IPS-15b (cell line): ENCODE data around the gene FOXD3.

ENCODE experiments used
- H3K27me3 ChIP-seq: one replicate; pipeline ENCODE4 v1.6.1; 2013; ENCODE audit warnings: low read length; ENCODE audit not compliant: control insufficient read depth, insufficient read depth
- H3K36me3 ChIP-seq: one replicate; pipeline ENCODE4 v1.6.1; 2013; ENCODE audit warnings: low read length; ENCODE audit not compliant: control insufficient read depth, insufficient read depth
- H3K4me1 ChIP-seq: one replicate; pipeline ENCODE4 v1.6.1; 2013; ENCODE audit warnings: mild to moderate bottlenecking, low read length; ENCODE audit not compliant: control insufficient read depth, insufficient read depth
- H3K4me3 ChIP-seq: one replicate; pipeline ENCODE4 v1.5.1; 2013; ENCODE audit warnings: low read depth, low read length
- H3K9ac ChIP-seq: one replicate; pipeline ENCODE4 v1.6.1; 2013; ENCODE audit warnings: low read depth, mild to moderate bottlenecking, low read length
- H3K9me3 ChIP-seq: one replicate; pipeline ENCODE4 v1.6.1; 2013; ENCODE audit warnings: mild to moderate bottlenecking, low read length; ENCODE audit not compliant: control insufficient read depth, insufficient read depth

Gene FOXD3

DNA sequence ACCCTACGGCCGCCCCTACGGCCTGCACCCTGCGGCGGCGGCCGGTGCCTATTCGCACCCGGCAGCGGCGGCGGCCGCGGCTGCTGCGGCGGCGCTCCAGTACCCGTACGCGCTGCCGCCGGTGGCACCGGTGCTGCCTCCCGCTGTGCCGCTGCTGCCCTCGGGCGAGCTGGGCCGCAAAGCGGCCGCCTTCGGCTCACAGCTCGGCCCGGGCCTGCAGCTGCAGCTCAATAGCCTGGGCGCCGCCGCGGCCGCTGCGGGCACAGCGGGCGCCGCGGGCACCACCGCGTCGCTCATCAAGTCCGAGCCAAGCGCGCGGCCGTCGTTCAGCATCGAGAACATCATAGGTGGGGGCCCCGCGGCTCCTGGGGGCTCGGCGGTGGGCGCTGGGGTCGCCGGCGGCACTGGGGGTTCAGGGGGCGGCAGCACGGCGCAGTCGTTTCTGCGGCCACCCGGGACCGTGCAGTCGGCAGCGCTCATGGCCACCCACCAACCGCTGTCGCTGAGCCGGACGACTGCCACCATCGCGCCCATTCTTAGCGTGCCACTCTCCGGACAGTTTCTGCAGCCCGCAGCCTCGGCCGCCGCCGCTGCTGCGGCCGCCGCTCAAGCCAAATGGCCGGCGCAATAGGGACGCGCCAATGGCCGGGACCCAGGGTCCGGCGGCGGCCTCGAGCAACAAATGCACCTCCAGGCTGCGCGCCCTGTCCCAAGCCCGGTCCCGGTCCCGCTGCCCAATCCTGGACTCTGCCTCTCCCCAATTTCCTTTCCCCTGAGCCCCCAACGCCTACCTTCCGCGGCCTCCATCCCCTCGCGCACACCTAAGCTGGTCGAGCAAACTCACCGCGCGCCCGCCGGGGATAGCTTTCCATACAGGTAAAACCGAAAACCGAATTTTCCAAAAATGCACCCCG lies 1.8 kb downstream of the FOXD3 start:
- Histone ChIP-seq H3K9me3 (no peaks in the 10 kb centered on the region), H3K4me1 (peaks cover 20% of the 10 kb centered on the region), H3K27me3 (peaks cover 73% of the 10 kb centered on the region), H3K9ac (no peak overlapping the region), H3K4me3 (peak overlapping the region; percentile 76), H3K36me3 (no peaks in the 10 kb centered on the region)

DNA sequence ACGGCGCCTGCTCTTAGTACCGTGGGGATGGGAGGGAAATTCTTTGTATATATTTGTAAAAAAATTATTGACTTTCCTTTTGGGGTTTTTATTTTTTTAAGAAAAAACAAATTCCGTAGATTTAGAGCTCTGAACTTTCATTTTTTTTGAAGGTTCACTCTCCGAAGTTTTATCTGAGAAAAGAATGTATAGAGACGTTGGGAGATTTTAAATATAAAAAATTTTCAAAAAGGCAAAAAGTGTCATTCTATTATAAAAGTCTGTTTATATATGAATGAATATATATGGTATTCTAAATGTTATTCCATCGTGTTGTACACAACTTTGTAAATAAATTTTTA lies 2.4 kb downstream of the FOXD3 start:
- no peaks in the 10 kb centered on the region for H3K9me3 ChIP-seq
- H3K36me3 ChIP-seq = no peaks in the 10 kb centered on the region
- H3K27me3 ChIP-seq = peaks cover 73% of the 10 kb centered on the region
- peaks cover 18% of the 10 kb centered on the region for H3K4me1 ChIP-seq
- no peak overlapping the region for H3K9ac ChIP-seq
- peak overlapping the region; percentile 76 for H3K4me3 ChIP-seq

DNA sequence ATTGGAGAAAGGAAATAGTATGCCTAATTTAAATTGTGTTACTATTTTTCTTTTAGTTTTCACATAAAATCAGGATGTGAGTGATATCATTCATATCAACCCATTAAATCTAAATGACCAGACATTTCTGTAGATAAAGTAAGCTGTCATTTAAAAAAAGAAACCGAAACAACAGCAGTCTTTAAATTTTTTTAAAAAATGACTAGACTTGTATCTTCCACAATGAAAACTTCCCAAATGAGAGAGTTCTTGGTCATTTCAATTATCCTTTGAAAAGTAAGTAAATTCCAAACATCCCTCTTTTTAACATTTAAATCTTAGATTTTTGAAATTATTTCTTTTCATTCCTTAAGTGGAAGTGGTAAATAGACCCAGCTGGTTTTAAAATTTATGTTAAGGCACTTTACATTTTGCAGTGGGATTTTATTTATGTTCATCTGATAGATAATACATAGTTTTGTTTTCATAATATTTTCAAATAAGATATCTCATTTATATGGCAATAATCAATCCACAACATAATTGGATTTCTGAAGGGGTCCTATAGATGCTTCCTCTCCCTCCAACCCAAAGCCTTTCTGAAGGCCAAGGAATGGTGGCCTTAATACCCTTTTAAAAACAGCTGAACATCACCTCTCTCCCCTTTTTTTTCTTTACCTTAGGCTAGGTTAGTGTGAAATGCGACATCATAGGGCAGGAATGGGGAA lies 3.1 kb downstream of the FOXD3 start:
- Histone ChIP-seq H3K27me3 (peaks cover 73% of the 10 kb centered on the region), H3K9me3 (no peaks in the 10 kb centered on the region), H3K4me3 (peak overlapping the region; percentile 45), H3K9ac (no peak overlapping the region), H3K36me3 (no peaks in the 10 kb centered on the region), H3K4me1 (peaks cover 18% of the 10 kb centered on the region)

DNA sequence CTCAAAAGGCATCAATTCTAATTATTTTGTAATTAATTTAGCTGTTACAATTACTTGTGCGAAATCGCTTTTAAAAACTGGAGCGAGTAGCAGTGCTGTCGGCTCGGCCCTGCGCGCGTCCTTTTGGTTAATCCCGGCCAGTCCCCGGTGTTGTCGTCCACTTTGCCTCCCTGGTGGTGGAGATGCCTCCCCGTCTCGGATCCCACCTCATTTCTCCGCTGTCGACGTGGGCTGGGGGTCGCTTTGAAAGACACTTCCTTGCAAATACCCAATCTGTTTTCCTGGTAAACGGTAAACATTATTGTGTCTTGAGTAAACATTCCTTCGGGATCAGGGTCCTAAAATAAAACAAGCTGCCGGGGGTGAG lies 3.7 kb downstream of the FOXD3 start:
- H3K27me3 ChIP-seq = peaks cover 73% of the 10 kb centered on the region
- H3K4me1 ChIP-seq = peaks cover 18% of the 10 kb centered on the region
- H3K9me3 ChIP-seq = no peaks in the 10 kb centered on the region
- peak overlapping the region; percentile 45 for H3K4me3 ChIP-seq
- H3K9ac ChIP-seq = no peak overlapping the region
- H3K36me3 ChIP-seq = no peaks in the 10 kb centered on the region

DNA sequence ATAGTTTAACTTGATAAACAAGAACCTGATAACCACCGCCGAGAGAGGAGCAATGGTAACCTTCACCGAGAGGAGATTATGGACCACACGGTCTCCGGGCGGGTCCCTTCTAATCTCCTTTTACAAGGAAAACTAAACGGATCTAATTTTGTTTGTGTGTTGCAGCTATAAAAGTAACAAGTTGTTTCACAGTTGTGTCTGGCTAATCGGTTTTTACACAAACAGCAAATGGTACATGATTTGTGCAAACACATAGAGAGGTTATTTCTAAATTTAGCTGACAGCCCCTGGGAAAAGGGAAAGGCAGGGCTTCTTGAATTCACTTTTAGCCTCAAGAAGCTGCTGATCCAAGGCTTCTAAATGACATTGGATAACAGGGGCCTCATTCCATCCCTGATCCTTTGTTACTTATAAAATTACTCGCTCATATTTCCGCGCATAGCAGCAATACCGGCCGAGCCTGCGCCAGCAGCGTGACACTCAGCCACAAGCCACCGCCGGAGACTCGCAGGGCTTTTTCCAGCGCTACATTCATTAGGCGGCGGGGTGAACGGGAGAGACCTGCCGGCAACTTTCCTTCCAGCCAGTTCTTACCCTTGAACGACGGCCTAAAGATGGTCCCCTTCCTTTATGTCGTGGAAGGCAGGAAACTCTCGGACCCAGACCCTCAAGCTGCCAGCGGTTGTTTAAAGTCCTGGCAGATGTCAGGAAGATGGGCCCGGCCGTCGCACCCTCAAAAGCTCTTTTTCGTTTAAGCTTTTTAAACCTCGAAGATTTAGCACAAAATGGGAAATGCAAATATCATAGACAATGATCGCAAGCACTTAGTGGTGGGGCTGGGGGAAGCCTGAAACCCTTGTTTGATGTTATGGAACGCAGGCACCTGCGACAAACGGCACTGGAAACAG lies 4.4 kb downstream of the FOXD3 start:
- peaks cover 18% of the 10 kb centered on the region for H3K4me1 ChIP-seq
- H3K9me3 ChIP-seq = no peaks in the 10 kb centered on the region
- H3K4me3 ChIP-seq = peak overlapping the region; percentile 45
- no peak overlapping the region for H3K9ac ChIP-seq
- peaks cover 76% of the 10 kb centered on the region for H3K27me3 ChIP-seq
- no peaks in the 10 kb centered on the region for H3K36me3 ChIP-seq

DNA sequence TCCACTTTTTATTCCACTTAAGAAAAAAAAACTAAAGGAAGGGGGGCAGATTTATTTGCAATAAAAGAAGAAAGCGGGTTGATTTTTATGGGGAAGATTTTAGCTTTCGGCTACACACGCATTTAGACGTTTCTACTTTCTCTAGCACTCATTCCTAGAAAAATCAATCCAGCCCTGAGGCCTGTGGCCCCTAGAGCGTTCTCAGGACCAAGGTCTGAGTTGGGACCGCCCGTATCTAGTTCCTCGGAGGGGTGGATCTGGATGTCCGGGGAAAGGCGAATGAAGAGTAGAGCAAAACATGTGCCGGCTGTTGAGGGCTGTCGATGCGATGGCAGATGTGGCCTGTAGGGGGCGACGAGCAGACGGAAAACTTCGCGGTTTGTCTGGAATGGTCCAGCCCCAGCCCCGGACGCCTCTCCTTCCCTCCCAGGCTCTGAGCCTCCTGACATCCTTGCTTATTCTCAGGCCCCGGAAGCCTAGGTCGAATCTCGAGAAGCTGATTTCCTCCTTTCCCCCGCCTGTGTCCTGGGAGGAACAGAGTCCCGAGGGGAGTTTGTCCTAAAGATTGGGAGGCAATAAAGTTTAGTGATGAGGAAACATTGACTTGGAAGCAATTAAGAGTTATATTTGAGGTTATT lies 5.2 kb downstream of the FOXD3 start:
- Histone ChIP-seq H3K27me3 (peaks cover 82% of the 10 kb centered on the region), H3K36me3 (no peaks in the 10 kb centered on the region), H3K9me3 (no peaks in the 10 kb centered on the region), H3K4me3 (peak overlapping the region; percentile 45), H3K4me1 (peaks cover 21% of the 10 kb centered on the region), H3K9ac (no peak overlapping the region)

DNA sequence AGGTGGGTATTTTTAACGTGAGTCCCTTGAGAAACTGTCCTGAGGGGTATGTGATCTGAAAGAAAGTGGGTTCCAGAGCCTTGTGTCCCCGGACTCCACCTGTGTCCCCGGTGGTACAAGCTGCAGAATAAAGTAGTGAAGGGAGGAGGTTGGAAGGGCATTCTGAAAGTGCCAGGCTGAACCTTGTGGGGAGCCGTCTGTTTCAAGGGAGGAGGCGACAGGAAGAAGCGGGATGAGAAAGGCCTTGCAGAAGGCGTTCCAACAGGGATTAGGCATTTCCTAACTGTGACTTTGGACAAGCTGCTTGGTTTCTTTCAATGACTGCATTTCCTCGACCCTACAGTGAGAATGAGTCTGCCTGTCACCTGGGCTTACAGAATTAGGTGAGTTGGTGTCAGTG lies 5.8 kb downstream of the FOXD3 start:
- Histone ChIP-seq H3K9ac (no peak overlapping the region), H3K4me3 (no peak overlapping the region), H3K9me3 (no peaks in the 10 kb centered on the region), H3K36me3 (no peaks in the 10 kb centered on the region), H3K4me1 (peaks cover 21% of the 10 kb centered on the region), H3K27me3 (peaks cover 88% of the 10 kb centered on the region)

DNA sequence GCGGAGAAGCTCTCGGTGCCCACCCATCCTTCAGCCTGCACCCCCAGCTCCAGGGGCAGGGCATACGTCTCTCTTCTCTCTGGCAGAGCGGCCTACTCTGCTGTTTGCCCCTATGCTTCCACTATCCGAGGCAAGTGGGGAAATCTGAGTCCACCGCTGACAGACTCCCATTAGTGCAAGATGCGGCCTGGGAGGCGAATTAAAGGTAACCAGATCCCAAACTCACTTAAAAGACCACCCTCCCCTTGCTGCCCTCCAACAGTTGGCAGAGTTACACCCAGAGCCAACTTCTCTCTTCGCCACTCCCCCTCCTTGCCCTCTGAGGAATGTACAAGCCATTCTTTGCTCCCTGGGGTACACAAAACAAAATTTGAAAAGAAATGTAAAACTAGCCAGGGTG lies 6.4 kb downstream of the FOXD3 start:
- Histone ChIP-seq H3K36me3 (no peaks in the 10 kb centered on the region), H3K4me3 (peak overlapping the region; percentile 16), H3K9me3 (no peaks in the 10 kb centered on the region), H3K4me1 (peaks cover 21% of the 10 kb centered on the region), H3K27me3 (peaks cover 89% of the 10 kb centered on the region), H3K9ac (no peak overlapping the region)

DNA sequence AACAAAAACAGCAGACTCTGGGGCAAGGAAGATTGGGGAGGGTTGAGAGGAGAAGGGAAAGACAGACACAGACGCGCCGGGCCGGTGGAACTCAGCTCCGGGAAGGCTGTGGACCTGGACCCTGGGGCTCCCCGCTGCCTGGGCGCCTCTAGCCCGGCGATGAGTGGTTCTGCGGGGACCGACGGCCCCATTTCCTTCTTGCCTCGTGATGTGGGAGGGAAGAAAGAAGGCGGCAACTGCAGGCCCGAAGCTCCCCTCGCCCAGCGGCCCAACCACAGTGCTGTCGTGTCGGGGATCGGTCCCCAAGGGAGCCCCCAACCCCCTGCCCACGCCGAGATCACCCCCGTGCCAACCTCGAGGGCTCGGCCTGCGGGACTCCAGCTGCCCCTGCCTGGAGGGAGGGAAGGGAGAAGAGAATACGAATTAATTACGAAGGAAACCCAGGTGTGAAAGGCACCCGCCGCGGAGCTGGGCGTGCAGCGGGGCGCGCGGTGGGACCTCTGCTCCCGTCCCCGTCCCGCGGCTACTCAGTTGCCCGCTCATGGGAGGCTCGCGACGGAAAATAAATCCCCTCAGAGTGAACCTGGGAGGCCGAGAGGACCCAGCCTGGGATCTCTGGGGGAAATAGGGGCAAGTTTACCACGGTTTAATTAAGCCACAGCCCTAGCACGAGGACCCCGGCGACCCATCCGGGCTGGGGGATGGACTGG lies 7.4 kb downstream of the FOXD3 start:
- H3K4me3 ChIP-seq = peak overlapping the region; percentile 60
- H3K9me3 ChIP-seq = no peaks in the 10 kb centered on the region
- H3K4me1 ChIP-seq = peaks cover 21% of the 10 kb centered on the region
- no peaks in the 10 kb centered on the region for H3K36me3 ChIP-seq
- peaks cover 86% of the 10 kb centered on the region for H3K27me3 ChIP-seq
- peak overlapping the region; percentile 29 for H3K9ac ChIP-seq

DNA sequence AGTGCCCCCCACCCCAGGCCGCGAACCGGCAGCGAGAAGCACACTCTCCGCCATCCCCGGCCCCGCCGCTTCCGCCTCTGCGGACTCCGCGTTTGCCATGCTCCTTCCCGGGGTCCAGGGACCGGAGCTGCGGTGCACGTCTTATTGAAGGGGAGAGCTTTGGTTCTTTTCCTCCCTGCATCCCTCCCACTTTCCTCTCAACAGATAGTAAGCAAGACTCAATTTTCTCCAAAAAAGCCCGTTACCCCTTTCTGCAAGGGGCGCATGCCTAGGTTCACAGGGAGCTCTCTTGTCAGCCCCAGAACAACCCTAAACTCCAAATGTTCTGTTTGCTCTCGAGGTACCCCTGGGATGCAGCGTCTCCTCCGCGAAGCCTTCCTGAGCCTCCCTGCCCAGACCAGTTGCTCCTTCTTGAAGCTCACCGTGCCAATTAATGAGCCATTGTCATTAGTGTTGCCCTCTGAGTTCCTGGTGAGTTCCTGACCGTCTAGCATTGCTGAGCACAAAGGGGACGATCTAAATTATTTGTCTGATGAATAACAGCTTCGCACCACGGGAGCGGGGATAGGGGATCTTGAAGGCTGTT lies 8.1 kb downstream of the FOXD3 start:
- Histone ChIP-seq H3K9me3 (no peaks in the 10 kb centered on the region), H3K4me1 (peaks cover 19% of the 10 kb centered on the region), H3K4me3 (peak overlapping the region; percentile 60), H3K36me3 (no peaks in the 10 kb centered on the region), H3K27me3 (peaks cover 79% of the 10 kb centered on the region), H3K9ac (peak overlapping the region; percentile 29)
